ENCODE data around the gene CCNY.

The CCNY gene

DNA sequence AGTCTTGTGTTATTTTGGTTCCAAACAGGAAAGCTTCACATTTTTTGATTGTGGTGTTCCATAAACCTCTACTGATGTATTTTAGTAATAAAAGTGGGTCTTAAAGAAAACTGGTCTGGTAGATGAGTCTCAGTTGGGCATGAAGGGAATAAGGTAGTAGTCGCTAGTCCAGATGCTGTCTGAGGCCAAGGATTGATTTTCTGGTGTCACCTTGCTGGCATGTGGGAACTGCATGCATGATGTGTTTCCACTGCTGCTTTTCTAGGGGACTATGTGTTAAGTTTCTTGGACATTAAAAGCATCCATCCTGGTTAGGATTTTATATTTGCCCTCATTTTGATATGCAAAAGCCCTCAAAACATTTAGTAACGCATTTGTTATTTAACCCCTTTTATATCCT, 145.1 kb downstream of the CCNY start:
- H3K27ac ChIP-seq = no peak overlapping the region
- TF ChIP-seq ZFX (IDR thresholded peaks at IDR 0.05; ENCODE audit: borderline replicate concordance) = no peak
- TF ChIP-seq, protein P1, sequence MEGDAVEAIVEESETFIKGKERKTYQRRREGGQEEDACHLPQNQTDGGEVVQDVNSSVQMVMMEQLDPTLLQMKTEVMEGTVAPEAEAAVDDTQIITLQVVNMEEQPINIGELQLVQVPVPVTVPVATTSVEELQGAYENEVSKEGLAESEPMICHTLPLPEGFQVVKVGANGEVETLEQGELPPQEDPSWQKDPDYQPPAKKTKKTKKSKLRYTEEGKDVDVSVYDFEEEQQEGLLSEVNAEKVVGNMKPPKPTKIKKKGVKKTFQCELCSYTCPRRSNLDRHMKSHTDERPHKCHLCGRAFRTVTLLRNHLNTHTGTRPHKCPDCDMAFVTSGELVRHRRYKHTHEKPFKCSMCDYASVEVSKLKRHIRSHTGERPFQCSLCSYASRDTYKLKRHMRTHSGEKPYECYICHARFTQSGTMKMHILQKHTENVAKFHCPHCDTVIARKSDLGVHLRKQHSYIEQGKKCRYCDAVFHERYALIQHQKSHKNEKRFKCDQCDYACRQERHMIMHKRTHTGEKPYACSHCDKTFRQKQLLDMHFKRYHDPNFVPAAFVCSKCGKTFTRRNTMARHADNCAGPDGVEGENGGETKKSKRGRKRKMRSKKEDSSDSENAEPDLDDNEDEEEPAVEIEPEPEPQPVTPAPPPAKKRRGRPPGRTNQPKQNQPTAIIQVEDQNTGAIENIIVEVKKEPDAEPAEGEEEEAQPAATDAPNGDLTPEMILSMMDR (IDR thresholded peaks at IDR 0.05) = no peak

DNA sequence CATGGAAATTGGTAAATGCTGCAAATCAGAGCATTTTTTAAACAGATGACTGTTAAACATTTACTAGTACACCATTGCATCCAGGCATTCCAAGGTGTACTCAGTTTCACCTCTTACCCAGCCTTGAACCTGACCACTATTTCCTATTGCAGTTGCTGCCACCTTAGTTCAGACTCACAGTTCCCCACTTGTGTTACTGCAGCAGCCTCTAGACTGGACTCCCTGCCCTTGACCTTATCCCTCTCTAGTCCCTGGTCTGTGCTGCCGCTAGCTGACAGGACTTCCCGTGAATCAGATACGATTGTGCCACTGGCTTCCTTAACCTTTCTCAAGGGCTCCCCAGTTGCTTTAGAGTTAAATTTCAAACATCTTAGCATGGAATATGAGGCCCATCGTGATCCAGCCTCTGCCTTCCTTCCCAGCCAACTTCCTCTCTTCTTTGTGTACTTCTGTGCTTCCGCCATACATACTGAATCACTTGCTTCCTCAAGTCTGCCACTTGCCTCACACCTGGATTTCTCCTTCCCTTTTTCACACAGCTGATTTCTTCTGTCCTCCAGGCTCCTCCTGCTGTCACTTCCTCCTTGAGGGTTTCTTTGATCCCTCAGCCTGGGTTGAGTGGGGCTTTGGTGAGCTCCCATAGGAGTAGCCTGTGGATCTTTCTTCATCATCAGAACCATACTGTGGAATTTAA, 150.1 kb downstream of the CCNY start:
- H3K27ac ChIP-seq = no peak overlapping the region
- TF ChIP-seq, protein P1 (IDR thresholded peaks at IDR 0.05) = no peak
- no peak for TF ChIP-seq ZFX (IDR thresholded peaks at IDR 0.05; ENCODE audit: borderline replicate concordance)

DNA sequence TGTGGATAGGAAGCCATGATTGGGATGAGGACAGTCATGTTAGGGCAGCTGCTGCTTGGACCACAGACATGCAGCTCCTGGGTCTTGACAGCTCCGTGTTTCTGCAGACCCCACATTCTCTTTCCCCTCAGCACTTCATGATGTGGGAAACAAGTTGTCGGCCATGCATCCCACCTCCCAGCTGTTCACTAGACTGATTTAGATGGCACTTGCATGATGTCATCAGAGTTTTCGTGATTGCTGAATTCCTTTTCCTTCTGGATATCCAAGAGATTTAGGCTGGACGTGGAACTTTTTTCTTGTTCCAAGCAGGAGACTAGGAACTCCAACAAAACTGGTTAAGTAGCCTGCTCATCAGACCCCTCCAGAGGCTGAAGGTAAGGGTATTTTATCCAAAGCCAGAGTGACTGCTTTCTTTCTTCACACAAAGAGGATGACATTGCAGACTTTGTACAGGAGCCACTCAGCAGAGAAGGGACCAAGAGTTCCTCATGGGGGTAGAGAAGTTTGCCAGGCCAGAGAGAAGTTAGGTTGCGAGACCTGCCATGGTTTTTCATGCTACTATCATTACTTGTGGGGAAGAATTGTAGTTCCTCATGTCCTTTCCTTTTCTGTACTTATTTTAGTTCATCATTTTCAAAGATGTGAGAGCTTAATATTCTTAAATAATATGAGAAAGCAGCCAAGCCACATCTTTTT, 151.2 kb downstream of the CCNY start:
- H3K27ac ChIP-seq = no peak overlapping the region
- TF ChIP-seq ZFX (IDR thresholded peaks at IDR 0.05; ENCODE audit: borderline replicate concordance) = no peak
- TF ChIP-seq, protein P1 (IDR thresholded peaks at IDR 0.05) = no peak

DNA sequence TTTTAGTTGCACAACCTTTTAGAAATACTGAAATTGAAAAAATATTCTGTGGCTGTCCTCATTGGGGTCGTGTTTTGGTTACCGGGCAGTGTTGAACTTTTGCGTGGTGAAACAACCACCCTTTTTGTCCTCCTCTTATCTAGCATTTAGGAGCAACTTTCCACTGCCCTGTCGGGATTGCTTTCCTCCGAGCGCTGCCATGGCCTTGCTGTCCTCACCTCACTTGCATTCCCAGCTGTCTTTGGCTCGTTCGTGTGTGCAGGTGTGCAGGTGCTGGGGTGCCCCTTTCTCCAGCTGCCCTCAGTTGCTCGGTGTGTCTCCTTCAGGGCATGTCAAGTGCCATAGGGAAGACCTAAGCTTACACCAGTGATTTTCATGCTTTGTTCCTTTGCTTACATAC, 151.9 kb downstream of the CCNY start:
- TF ChIP-seq ZFX (IDR thresholded peaks at IDR 0.05; ENCODE audit: borderline replicate concordance) = no peak
- TF ChIP-seq, protein P1 (IDR thresholded peaks at IDR 0.05) = no peak
- H3K27ac ChIP-seq = no peak overlapping the region

DNA sequence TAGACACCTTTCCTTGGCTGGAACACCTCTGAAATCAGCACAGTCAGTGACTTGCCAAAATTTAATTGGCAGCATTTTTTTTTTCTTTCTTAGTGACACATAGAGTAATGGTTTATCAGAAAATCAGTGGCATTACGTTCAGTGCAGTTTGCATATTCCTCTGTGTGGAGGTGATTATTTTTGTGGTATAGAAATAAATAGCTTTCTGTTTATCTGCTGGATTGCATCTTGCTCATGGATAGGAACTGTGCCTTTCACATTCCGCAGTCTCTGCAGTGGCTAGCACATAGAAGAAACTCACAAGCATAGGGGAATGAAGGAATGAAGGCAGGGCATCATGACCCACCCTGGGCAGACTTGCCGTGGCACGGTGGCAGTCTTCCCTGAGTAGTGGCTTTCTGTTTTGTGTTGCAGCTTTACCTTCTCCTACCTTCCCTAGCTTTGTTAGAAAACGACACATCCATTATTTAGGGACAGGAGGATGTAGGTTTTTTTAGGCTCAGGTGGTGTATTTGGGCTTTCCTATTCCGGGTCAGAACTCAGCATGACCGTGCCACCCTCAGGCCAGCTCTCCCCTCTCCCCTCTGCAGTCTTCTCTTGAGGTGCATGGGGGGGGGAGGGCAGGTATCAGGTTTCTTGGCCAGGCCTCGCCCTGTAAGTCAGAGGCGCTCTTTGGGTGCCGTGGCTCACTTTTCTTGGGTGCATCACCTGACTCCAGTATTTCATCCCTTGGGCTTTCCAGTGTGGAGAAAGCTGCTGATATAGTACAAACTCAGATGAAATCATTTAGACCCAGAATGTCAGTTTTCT, 156.3 kb downstream of the CCNY start:
- no peak overlapping the region for H3K27ac ChIP-seq
- TF ChIP-seq, protein P1 (IDR thresholded peaks at IDR 0.05) = no peak
- no peak for TF ChIP-seq ZFX (IDR thresholded peaks at IDR 0.05; ENCODE audit: borderline replicate concordance)

DNA sequence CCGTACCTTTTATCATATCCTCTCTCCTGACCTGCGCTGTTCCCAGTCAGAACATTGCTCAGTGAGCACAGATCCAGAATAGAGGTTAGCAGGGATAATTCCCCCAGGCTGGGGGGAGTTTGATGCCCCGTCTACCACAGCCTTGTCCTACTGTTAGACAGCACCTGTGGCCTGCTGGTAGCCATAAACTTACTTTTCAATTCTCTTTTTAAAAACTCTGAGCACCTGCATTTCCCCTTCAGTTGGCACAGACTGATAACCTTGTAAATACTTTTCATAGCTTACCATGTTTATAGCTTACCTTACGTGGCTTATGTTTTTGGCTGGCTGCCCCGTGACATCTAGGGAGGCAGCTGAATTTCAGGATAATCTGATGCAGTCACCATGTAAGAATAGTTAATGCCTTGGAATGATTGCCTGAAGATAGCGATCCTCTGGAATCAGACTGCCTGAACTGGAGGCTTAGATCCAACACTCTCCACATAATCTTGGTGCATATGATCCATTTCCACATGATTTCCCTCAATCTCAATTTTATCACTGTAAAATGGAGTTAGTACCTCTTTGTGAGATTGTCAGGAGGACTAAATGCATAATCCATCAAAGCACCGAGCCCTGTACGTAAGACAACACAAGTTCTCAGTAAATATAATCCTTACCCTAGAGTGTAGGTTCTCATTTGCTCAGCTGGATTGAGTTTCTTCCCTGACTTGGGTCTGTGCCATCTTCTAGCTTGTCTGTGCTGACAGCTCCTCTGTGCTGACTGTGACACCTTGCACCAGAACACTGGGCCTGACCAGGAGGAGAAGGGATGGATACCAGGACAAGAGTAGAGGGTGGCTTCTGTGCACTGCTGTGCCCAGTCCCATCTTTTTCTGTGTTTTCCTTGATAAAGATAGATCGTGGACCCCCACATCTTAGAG, 157.1 kb downstream of the CCNY start:
- TF ChIP-seq ZFX (IDR thresholded peaks at IDR 0.05; ENCODE audit: borderline replicate concordance) = no peak
- TF ChIP-seq, protein P1 (IDR thresholded peaks at IDR 0.05) = no peak
- H3K27ac ChIP-seq = no peak overlapping the region
